OCI-LY1 (cell line): ENCODE measurements around the gene ACTR5.
A peak's percentile ranks its signal among the peaks of the same experiment; 100 is the strongest.

ENCODE experiments used
- H2AFZ ChIP-seq: fragments of 200-600 bp; sonication (generic), shearing (Covaris generic); 2 replicates; pipeline ENCODE4 v1.6.0; 2014; ENCODE audit warnings: antibody characterized with exemption, mild to moderate bottlenecking, low read length
- H3F3A ChIP-seq: fragments of 200-600 bp; sonication (generic), shearing (Covaris generic); 2 replicates; pipeline ENCODE4 v1.6.0; 2014; ENCODE audit warnings: mild to moderate bottlenecking, antibody characterized with exemption, low read length, moderate library complexity; ENCODE audit not compliant: insufficient read depth
- H3K27ac ChIP-seq: fragments of 200-600 bp; sonication (generic); 2 replicates; pipeline ENCODE4 v1.5.1; 2014; ENCODE audit warnings: low read length, mixed run types, mild to moderate bottlenecking, low read depth; ENCODE audit not compliant: poor library complexity, severe bottlenecking
- H3K27me3 ChIP-seq: fragments of 200-600 bp; sonication (generic); 2 replicates; pipeline ENCODE4 v1.6.0; 2014; ENCODE audit warnings: antibody characterized with exemption, mild to moderate bottlenecking, low read length, moderate library complexity; ENCODE audit not compliant: insufficient read depth
- H3K36me3 ChIP-seq: fragments of 200-600 bp; sonication (generic); 2 replicates; pipeline ENCODE4 v1.6.1; 2014; ENCODE audit warnings: mild to moderate bottlenecking, antibody characterized with exemption, low read length, moderate library complexity, mixed read lengths; ENCODE audit not compliant: insufficient read depth
- H3K4me1 ChIP-seq: fragments of 200-600 bp; sonication (generic); 2 replicates; pipeline ENCODE4 v1.5.1; 2014; ENCODE audit warnings: mild to moderate bottlenecking, low read length, moderate library complexity; ENCODE audit not compliant: insufficient read depth, severe bottlenecking
- H3K4me2 ChIP-seq: fragments of 200-600 bp; sonication (generic), shearing (Covaris generic); 2 replicates; pipeline ENCODE4 v1.6.1; 2014; ENCODE audit warnings: low read length
- H3K4me3 ChIP-seq: fragments of 200-600 bp; sonication (generic); 2 replicates; pipeline ENCODE4 v1.5.1; 2014; ENCODE audit warnings: low read length, low read depth, mild to moderate bottlenecking, mixed read lengths; ENCODE audit not compliant: poor library complexity, severe bottlenecking
- H3K79me2 ChIP-seq: fragments of 200-600 bp; shearing (Covaris generic); 2 replicates; pipeline ENCODE4 v1.6.1; 2016; ENCODE audit warnings: mixed run types, low read length, mixed read lengths; ENCODE audit not compliant: insufficient read depth
- H3K9ac ChIP-seq: fragments of 200-600 bp; sonication (generic), shearing (Covaris generic); 2 replicates; pipeline ENCODE4 v1.6.1; 2014; ENCODE audit warnings: mild to moderate bottlenecking, low read length, mixed read lengths
- H3K9me2 ChIP-seq: fragments of 200-600 bp; sonication (generic), shearing (Covaris generic); 2 replicates; pipeline ENCODE4 v1.6.1; 2014; ENCODE audit warnings: low read depth, mild to moderate bottlenecking, low read length, mixed read lengths
- H3K9me3 ChIP-seq: fragments of 200-600 bp; shearing (Covaris generic); 2 replicates; pipeline ENCODE4 v1.6.1; 2014; ENCODE audit warnings: low read length, mixed read lengths
- H4K20me1 ChIP-seq: fragments of 200-600 bp; sonication (generic), shearing (Covaris generic); 2 replicates; pipeline ENCODE4 v1.6.0; 2016; ENCODE audit warnings: mild to moderate bottlenecking, low read length; ENCODE audit not compliant: insufficient read depth
- EZH2 ChIP-seq: fragments of 200-600 bp; sonication (generic), shearing (Covaris generic); IDR thresholded peaks from 2 replicates; pipeline ENCODE4 v1.8.0; 2017; ENCODE audit warnings: borderline replicate concordance, mixed run types, mild to moderate bottlenecking, antibody characterized with exemption, low read length, moderate library complexity, mixed read lengths
- TF ChIP-seq, protein P1 (sequence below): fragments of 200-600 bp; sonication (generic), shearing (Covaris generic); IDR thresholded peaks from 2 replicates; pipeline ENCODE4 v1.5.1; 2017; ENCODE audit warnings: mild to moderate bottlenecking, antibody characterized with exemption, low read length, moderate library complexity, mixed read lengths

ACTR5 gene

DNA sequence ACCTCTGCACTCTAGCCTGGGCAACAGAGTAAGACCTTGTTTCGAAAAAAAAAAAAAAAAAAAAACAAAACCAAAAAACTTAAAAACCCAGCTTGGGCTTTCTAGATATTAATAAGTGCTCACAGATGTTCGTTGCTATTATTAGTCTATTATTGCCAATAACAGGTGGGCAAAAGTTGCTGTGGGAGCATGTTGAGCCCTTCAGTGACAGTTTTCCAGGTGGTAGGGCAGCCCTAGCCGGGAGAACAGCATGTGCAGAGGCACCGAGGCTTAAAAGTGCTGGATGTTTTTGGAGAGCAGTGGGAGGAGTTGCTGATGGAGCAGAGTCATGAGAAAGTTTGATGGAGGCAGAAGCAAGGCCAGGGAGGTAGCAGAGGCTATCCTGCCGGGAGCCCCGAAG is 61.7 kb downstream of the ACTR5 start:
- Histone ChIP-seq H3K9ac (no peak overlapping the region), H3K4me2 (no peak overlapping the region; the same call in 1 of the 2 replicates), H3K9me2 (no peaks in the 10 kb centered on the region), H3K9me3 (no peaks in the 10 kb centered on the region), H3K27ac (peak overlapping the region; percentile 90), H3F3A (no peaks in the 10 kb centered on the region), H4K20me1 (no peaks in the 10 kb centered on the region), H3K4me1 (peaks cover 73% of the 10 kb centered on the region), H2AFZ (no peak overlapping the region), H3K36me3 (peaks cover 37% of the 10 kb centered on the region; the same call in 1 of the 2 replicates), H3K27me3 (no peaks in the 10 kb centered on the region), H3K79me2 (peaks cover 80% of the 10 kb centered on the region), H3K4me3 (no peak overlapping the region)
- TF ChIP-seq, protein P1, sequence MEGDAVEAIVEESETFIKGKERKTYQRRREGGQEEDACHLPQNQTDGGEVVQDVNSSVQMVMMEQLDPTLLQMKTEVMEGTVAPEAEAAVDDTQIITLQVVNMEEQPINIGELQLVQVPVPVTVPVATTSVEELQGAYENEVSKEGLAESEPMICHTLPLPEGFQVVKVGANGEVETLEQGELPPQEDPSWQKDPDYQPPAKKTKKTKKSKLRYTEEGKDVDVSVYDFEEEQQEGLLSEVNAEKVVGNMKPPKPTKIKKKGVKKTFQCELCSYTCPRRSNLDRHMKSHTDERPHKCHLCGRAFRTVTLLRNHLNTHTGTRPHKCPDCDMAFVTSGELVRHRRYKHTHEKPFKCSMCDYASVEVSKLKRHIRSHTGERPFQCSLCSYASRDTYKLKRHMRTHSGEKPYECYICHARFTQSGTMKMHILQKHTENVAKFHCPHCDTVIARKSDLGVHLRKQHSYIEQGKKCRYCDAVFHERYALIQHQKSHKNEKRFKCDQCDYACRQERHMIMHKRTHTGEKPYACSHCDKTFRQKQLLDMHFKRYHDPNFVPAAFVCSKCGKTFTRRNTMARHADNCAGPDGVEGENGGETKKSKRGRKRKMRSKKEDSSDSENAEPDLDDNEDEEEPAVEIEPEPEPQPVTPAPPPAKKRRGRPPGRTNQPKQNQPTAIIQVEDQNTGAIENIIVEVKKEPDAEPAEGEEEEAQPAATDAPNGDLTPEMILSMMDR, result no peak
- TF ChIP-seq EZH2, result no peak

DNA sequence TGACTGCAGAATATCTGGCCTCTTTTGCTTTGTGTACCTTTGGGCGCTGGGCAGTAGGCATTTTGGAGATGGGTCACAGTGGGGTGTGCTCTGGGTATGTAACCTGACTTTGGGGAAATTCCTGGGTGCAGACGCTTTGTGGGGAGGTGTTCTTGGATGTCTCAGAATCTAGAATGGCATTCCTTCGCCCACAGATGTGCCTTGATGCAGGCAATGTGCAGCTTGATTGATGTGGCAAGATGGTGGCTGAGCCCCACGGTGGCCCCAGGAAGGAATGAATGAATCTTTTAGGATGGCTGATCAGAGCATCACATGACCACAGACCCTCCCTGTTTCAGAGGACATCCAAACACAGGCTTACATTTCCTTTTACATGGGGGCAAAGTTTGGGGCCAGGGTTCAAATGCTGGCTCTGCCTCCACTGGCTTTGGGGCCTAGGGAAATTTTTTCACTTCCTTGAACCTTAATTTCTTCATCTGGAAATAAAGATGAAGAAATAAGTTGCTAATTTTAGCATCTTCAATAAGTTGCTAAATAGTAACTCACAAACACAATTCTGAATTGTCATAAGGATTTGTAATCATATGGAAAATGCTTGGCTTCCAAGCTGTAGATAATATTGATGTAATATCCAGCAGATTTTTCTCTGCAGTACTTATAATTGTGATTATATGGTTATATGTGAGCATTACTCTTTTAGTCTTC is 62.8 kb downstream of the ACTR5 start:
- no peaks in the 10 kb centered on the region for H3K27me3 ChIP-seq
- H3K4me3 ChIP-seq, result peak overlapping the region; percentile 18
- H3K27ac ChIP-seq, result peak overlapping the region; percentile 90
- H3K79me2 ChIP-seq, result peaks cover 87% of the 10 kb centered on the region
- H3K4me1 ChIP-seq, result peaks cover 79% of the 10 kb centered on the region
- no peak for TF ChIP-seq EZH2
- TF ChIP-seq, protein P1, result no peak
- no peaks in the 10 kb centered on the region for H3K9me3 ChIP-seq
- H2AFZ ChIP-seq, result no peak overlapping the region
- H4K20me1 ChIP-seq, result no peaks in the 10 kb centered on the region
- H3F3A ChIP-seq, result no peaks in the 10 kb centered on the region
- peaks cover 47% of the 10 kb centered on the region for H3K36me3 ChIP-seq
- H3K9ac ChIP-seq, result no peak overlapping the region; the same call in 1 of the 2 replicates
- H3K9me2 ChIP-seq, result no peaks in the 10 kb centered on the region
- H3K4me2 ChIP-seq, result peak overlapping the region; percentile 51

DNA sequence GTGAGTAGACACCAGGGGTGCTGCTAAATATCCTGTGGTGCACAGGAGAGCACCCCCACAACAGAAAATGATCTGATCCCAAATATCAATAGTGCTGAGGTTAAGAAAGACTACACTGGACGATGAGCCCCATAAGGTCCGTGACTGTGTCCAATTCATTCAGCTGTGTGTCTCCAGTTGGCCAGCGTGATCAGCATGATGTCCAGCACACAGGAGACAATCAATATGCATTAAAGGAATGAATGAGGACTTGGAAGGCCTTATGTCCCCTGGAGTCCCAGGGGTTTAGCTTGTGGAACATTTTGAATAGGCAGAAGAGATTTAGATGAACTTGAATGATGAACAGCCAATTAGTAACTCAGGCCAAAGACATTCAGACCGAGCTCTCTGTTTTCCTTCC is 63.5 kb downstream of the ACTR5 start:
- TF ChIP-seq, protein P1, result no peak
- TF ChIP-seq EZH2, result no peak
- no peaks in the 10 kb centered on the region for H4K20me1 ChIP-seq

More for the DNA sequence above, 63.5 kb downstream of the ACTR5 start:
- H3K27me3 ChIP-seq, result no peaks in the 10 kb centered on the region
- H3K4me2 ChIP-seq, result peak overlapping the region; percentile 51
- H3K4me3 ChIP-seq, result peak overlapping the region; percentile 18
- H2AFZ ChIP-seq, result no peak overlapping the region
- no peaks in the 10 kb centered on the region for H3K9me3 ChIP-seq
- H3K9me2 ChIP-seq, result no peaks in the 10 kb centered on the region
- H3F3A ChIP-seq, result no peaks in the 10 kb centered on the region
- peak overlapping the region; percentile 32; the same call in 1 of the 2 replicates for H3K9ac ChIP-seq
- H3K27ac ChIP-seq, result peak overlapping the region; percentile 90
- peaks cover 88% of the 10 kb centered on the region for H3K79me2 ChIP-seq
- peaks cover 54% of the 10 kb centered on the region for H3K36me3 ChIP-seq
- H3K4me1 ChIP-seq, result peaks cover 80% of the 10 kb centered on the region
